ENCODE data around the gene PLA2G7. TPM values are rescaled to one million over a fixed set of nuclear protein-coding genes. Genes with fewer than 3 reads are reported as not detected.

PLA2G7 gene
- total and polyA plus RNA-seq, 2 of the 8 experiments (the other 6 are each of a cell fraction or from before 2014, with no cell fraction given) = 1.5 to 2.2 TPM

DNA sequence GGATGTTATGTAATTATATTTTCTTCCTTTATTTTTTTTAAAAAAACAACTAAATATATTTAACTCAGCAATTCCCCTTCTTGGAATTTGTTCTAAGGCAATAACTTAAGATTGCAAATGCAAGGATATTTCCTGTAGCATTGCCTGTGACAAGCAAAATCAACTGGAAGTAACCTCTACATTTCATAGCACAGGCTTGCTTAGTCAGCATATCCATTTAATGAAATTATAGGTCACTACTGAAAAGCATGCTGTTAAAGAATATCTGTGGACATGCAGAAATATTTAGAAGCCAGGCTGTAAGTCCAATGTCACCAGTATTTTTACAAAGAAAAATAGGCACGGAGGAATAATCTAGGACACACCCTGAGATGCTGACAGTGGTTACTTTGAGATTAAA lies 49.4 kb upstream of the PLA2G7 start (continued):
- TF ChIP-seq, protein P1, sequence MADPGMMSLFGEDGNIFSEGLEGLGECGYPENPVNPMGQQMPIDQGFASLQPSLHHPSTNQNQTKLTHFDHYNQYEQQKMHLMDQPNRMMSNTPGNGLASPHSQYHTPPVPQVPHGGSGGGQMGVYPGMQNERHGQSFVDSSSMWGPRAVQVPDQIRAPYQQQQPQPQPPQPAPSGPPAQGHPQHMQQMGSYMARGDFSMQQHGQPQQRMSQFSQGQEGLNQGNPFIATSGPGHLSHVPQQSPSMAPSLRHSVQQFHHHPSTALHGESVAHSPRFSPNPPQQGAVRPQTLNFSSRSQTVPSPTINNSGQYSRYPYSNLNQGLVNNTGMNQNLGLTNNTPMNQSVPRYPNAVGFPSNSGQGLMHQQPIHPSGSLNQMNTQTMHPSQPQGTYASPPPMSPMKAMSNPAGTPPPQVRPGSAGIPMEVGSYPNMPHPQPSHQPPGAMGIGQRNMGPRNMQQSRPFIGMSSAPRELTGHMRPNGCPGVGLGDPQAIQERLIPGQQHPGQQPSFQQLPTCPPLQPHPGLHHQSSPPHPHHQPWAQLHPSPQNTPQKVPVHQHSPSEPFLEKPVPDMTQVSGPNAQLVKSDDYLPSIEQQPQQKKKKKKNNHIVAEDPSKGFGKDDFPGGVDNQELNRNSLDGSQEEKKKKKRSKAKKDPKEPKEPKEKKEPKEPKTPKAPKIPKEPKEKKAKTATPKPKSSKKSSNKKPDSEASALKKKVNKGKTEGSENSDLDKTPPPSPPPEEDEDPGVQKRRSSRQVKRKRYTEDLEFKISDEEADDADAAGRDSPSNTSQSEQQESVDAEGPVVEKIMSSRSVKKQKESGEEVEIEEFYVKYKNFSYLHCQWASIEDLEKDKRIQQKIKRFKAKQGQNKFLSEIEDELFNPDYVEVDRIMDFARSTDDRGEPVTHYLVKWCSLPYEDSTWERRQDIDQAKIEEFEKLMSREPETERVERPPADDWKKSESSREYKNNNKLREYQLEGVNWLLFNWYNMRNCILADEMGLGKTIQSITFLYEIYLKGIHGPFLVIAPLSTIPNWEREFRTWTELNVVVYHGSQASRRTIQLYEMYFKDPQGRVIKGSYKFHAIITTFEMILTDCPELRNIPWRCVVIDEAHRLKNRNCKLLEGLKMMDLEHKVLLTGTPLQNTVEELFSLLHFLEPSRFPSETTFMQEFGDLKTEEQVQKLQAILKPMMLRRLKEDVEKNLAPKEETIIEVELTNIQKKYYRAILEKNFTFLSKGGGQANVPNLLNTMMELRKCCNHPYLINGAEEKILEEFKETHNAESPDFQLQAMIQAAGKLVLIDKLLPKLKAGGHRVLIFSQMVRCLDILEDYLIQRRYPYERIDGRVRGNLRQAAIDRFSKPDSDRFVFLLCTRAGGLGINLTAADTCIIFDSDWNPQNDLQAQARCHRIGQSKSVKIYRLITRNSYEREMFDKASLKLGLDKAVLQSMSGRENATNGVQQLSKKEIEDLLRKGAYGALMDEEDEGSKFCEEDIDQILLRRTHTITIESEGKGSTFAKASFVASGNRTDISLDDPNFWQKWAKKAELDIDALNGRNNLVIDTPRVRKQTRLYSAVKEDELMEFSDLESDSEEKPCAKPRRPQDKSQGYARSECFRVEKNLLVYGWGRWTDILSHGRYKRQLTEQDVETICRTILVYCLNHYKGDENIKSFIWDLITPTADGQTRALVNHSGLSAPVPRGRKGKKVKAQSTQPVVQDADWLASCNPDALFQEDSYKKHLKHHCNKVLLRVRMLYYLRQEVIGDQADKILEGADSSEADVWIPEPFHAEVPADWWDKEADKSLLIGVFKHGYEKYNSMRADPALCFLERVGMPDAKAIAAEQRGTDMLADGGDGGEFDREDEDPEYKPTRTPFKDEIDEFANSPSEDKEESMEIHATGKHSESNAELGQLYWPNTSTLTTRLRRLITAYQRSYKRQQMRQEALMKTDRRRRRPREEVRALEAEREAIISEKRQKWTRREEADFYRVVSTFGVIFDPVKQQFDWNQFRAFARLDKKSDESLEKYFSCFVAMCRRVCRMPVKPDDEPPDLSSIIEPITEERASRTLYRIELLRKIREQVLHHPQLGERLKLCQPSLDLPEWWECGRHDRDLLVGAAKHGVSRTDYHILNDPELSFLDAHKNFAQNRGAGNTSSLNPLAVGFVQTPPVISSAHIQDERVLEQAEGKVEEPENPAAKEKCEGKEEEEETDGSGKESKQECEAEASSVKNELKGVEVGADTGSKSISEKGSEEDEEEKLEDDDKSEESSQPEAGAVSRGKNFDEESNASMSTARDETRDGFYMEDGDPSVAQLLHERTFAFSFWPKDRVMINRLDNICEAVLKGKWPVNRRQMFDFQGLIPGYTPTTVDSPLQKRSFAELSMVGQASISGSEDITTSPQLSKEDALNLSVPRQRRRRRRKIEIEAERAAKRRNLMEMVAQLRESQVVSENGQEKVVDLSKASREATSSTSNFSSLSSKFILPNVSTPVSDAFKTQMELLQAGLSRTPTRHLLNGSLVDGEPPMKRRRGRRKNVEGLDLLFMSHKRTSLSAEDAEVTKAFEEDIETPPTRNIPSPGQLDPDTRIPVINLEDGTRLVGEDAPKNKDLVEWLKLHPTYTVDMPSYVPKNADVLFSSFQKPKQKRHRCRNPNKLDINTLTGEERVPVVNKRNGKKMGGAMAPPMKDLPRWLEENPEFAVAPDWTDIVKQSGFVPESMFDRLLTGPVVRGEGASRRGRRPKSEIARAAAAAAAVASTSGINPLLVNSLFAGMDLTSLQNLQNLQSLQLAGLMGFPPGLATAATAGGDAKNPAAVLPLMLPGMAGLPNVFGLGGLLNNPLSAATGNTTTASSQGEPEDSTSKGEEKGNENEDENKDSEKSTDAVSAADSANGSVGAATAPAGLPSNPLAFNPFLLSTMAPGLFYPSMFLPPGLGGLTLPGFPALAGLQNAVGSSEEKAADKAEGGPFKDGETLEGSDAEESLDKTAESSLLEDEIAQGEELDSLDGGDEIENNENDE (IDR thresholded peaks at IDR 0.05; ENCODE audit: insufficient replicate concordance, low read length) = no peak

Data from H1 (cell line).